H1 (cell line): ENCODE measurements around the gene CDHR5. TPM values are rescaled to one million over a fixed set of nuclear protein-coding genes. Genes with fewer than 3 reads are reported as not detected.

ENCODE experiments used
- CTCF ChIA-PET: fragments of 300-600 bp; sonication (Branson Sonifier 250); formaldehyde crosslinking; loops from one replicate; lab custom pipeline; 2021; ENCODE audit not compliant: partially characterized antibody; lab: Charles Lee
- POLR2A ChIA-PET: fragments of 300-600 bp; sonication (Branson Sonifier 250); formaldehyde crosslinking; loops from one replicate; lab custom pipeline; 2021; ENCODE audit warnings: inconsistent platforms; ENCODE audit not compliant: partially characterized antibody; lab: Charles Lee
- DNase-seq, 2 experiments: peaks; one replicate each; pipeline versions ENCODE4 v3.0.0 to v3.0.0-alpha.2; 2010 to 2022; ENCODE audit warnings: low spot score in 2 of 2, low read depth in 1 of 2, mixed read lengths in 1 of 2
- FAIRE-seq: peaks from 2 replicates; lab custom pipeline; 2011; peaks lifted over from hg19 to GRCh38; lab: Jason Lieb, UNC
- H2AFZ ChIP-seq: 2 replicates; pipeline ENCODE4 v1.8.1; 2012; ENCODE audit warnings: low read length, inconsistent platforms
- H2AK5ac ChIP-seq: 2 replicates; pipeline ENCODE4 v1.6.1; 2013; ENCODE audit warnings: low read depth, low read length
- H2BK120ac ChIP-seq: replicated peaks from 2 replicates; pipeline ENCODE3; 2013; ENCODE audit warnings: low read depth, low read length, inconsistent platforms
- H2BK12ac ChIP-seq: 2 replicates; pipeline ENCODE4 v1.6.1; 2013; ENCODE audit warnings: low read depth, low read length
- H2BK15ac ChIP-seq: 2 replicates; pipeline ENCODE4 v1.6.1; 2013; ENCODE audit warnings: low read length
- H2BK20ac ChIP-seq: 2 replicates; pipeline ENCODE4 v1.6.1; 2013; ENCODE audit warnings: low read length
- H2BK5ac ChIP-seq: 2 replicates; pipeline ENCODE4 v1.6.1; 2013; ENCODE audit warnings: low read depth, low read length
- H3K14ac ChIP-seq: 2 replicates; pipeline ENCODE4 v1.6.1; 2013; ENCODE audit warnings: inconsistent platforms; ENCODE audit not compliant: insufficient read length
- H3K18ac ChIP-seq: 2 replicates; pipeline ENCODE4 v1.6.1; 2013; ENCODE audit warnings: low read length; ENCODE audit errors: extremely low read depth
- H3K23ac ChIP-seq: 2 replicates; pipeline ENCODE4 v1.6.1; 2013; ENCODE audit warnings: inconsistent platforms; ENCODE audit not compliant: insufficient read length
- H3K23me2 ChIP-seq: 2 replicates; pipeline ENCODE4 v1.6.1; 2013; ENCODE audit warnings: low read depth, low read length
- H3K27ac ChIP-seq: 2 replicates; pipeline ENCODE4 v1.6.1; 2011; ENCODE audit warnings: low read depth, low read length, inconsistent platforms
- H3K27me3 ChIP-seq, 4 experiments: replicated peaks in 1 of 4; 1 replicate in 1 of 4; 2 replicates in 3 of 4; pipeline versions ENCODE4 v1.6.1 to v1.8.1; 2011 to 2013; ENCODE audit warnings: low read length in 3 of 4, mild to moderate bottlenecking in 3 of 4, inconsistent platforms in 2 of 4, mixed read lengths in 2 of 4, moderate library complexity in 1 of 4; ENCODE audit not compliant: control insufficient read depth in 3 of 4, insufficient read depth in 3 of 4; ENCODE audit errors: extremely low read depth in 1 of 4
- H3K36me3 ChIP-seq, 4 experiments: 2 replicates each; pipeline versions ENCODE4 v1.6.1 to v1.8.1; 2011 to 2013; ENCODE audit warnings: mild to moderate bottlenecking in 4 of 4, low read length in 3 of 4, moderate library complexity in 2 of 4, control low read depth in 1 of 4, inconsistent platforms in 1 of 4; ENCODE audit not compliant: insufficient read depth in 4 of 4, control insufficient read depth in 2 of 4
- H3K4ac ChIP-seq: replicated peaks from 2 replicates; pipeline ENCODE3; 2013; ENCODE audit warnings: low read length, low read depth, mixed read lengths, inconsistent platforms; ENCODE audit not compliant: insufficient read length
- H3K4me1 ChIP-seq, 4 experiments: replicated peaks in 1 of 4; 1 replicate in 1 of 4; 2 replicates in 3 of 4; pipeline versions ENCODE4 v1.6.1 to v1.8.1; 2011 to 2013; ENCODE audit warnings: low read length in 3 of 4, inconsistent platforms in 2 of 4, mixed read lengths in 1 of 4; ENCODE audit not compliant: insufficient read depth in 4 of 4, control insufficient read depth in 3 of 4
- H3K4me2 ChIP-seq, 2 experiments: 2 replicates each; pipeline versions ENCODE4 v1.6.1 to v1.8.1; 2011 to 2013; ENCODE audit warnings: low read depth in 2 of 2, low read length in 2 of 2, control low read depth in 1 of 2, inconsistent platforms in 1 of 2, mild to moderate bottlenecking in 1 of 2; ENCODE audit not compliant: insufficient read depth in 1 of 2
- H3K4me3 ChIP-seq, 4 experiments: fragments of 200-600, 300-600 bp in 1 of 4; sonication (generic), shearing (Covaris generic), sonication (Bioruptor Twin) in 1 of 4; 2 replicates each; pipeline versions ENCODE4 v1.5.1 to v1.8.1; 2011 to 2016; ENCODE audit warnings: low read length in 4 of 4, low read depth in 3 of 4, control low read depth in 2 of 4, inconsistent platforms in 2 of 4, mild to moderate bottlenecking in 2 of 4, mixed read lengths in 1 of 4, moderate library complexity in 1 of 4; ENCODE audit not compliant: insufficient read depth in 2 of 4; ENCODE audit errors: extremely low read depth in 1 of 4
- H3K56ac ChIP-seq: replicated peaks from 2 replicates; pipeline ENCODE3; 2013; ENCODE audit warnings: low read depth, mild to moderate bottlenecking, mixed read lengths, low read length, inconsistent platforms; ENCODE audit not compliant: insufficient read length
- H3K79me1 ChIP-seq: 2 replicates; pipeline ENCODE4 v1.6.1; 2013; ENCODE audit warnings: low read depth, low read length, control low read depth
- H3K79me2 ChIP-seq, 2 experiments: 2 replicates each; pipeline versions ENCODE4 v1.6.1 to v1.8.1; 2012 to 2013; ENCODE audit warnings: low read length in 2 of 2, mild to moderate bottlenecking in 2 of 2, inconsistent platforms in 1 of 2; ENCODE audit not compliant: insufficient read depth in 2 of 2, control insufficient read depth in 1 of 2
- H3K9ac ChIP-seq, 4 experiments: replicated peaks in 1 of 4; 1 replicate in 1 of 4; 2 replicates in 3 of 4; pipeline versions ENCODE4 v1.6.1 to v1.8.1; 2011 to 2013; ENCODE audit warnings: low read depth in 3 of 4, low read length in 3 of 4, control low read depth in 2 of 4, mild to moderate bottlenecking in 2 of 4, moderate library complexity in 2 of 4, inconsistent platforms in 1 of 4; ENCODE audit errors: extremely low read depth in 1 of 4
- H3K9me3 ChIP-seq, 2 experiments: 2 replicates each; pipeline versions ENCODE4 v1.6.1 to v1.8.1; 2012 to 2013; ENCODE audit warnings: mild to moderate bottlenecking in 2 of 2, moderate library complexity in 2 of 2, control low read depth in 1 of 2, inconsistent platforms in 1 of 2, low read depth in 1 of 2, low read length in 1 of 2, mixed read lengths in 1 of 2; ENCODE audit not compliant: insufficient read depth in 2 of 2
- H4K20me1 ChIP-seq, 2 experiments: replicated peaks in 1 of 2; 2 replicates each; pipeline versions ENCODE3 to v1.8.1; 2011 to 2013; ENCODE audit warnings: inconsistent platforms in 2 of 2, low read length in 2 of 2, mild to moderate bottlenecking in 1 of 2; ENCODE audit not compliant: insufficient read depth in 2 of 2, control insufficient read depth in 1 of 2
- H4K5ac ChIP-seq: 2 replicates; pipeline ENCODE4 v1.6.1; 2013; ENCODE audit warnings: low read length, low read depth, mixed read lengths, inconsistent platforms; ENCODE audit not compliant: insufficient read length
- H4K8ac ChIP-seq: 2 replicates; pipeline ENCODE4 v1.8.0; 2013; ENCODE audit warnings: mild to moderate bottlenecking, moderate library complexity, low read length, inconsistent platforms; ENCODE audit not compliant: insufficient read depth; ENCODE audit errors: extremely low read depth
- H4K91ac ChIP-seq: replicated peaks from 2 replicates; pipeline ENCODE3; 2013; ENCODE audit warnings: low read length, mixed read lengths, inconsistent platforms; ENCODE audit not compliant: insufficient read length
- CBX5 ChIP-seq: fragments of 300-800, 300-1000 bp; sonication (generic); IDR thresholded peaks from 2 replicates; pipeline ENCODE4 v1.7.1; 2016; ENCODE audit warnings: antibody characterized with exemption, low read length, low read depth
- E2F6 ChIP-seq: IDR thresholded peaks from 2 replicates; pipeline ENCODE4 v1.6.1; 2012; ENCODE audit warnings: inconsistent platforms
- EGR1 ChIP-seq: IDR thresholded peaks from 2 replicates; pipeline ENCODE4 v1.6.1; 2011; ENCODE audit warnings: low read depth, low read length, borderline replicate concordance
- HDAC6 ChIP-seq: IDR thresholded peaks from one replicate; pipeline ENCODE4 v1.7.1; 2012; ENCODE audit warnings: low read depth, mild to moderate bottlenecking, inconsistent platforms, low read length, moderate library complexity
- JUN ChIP-seq: IDR thresholded peaks from 2 replicates; pipeline ENCODE4 v1.6.1; 2011; ENCODE audit warnings: low read depth, mild to moderate bottlenecking, improper control_type of control experiment, low read length
- KDM4A ChIP-seq: IDR thresholded peaks from one replicate; pipeline ENCODE4 v1.7.1; 2012; ENCODE audit warnings: low read depth, mild to moderate bottlenecking, moderate library complexity, low read length, inconsistent platforms; ENCODE audit not compliant: severe bottlenecking
- KDM5A ChIP-seq: fragments of 200-600 bp; IDR thresholded peaks from 2 replicates; pipeline ENCODE4 v1.7.1; 2012; ENCODE audit warnings: mild to moderate bottlenecking, low read length, inconsistent platforms, mixed read lengths
- PHF8 ChIP-seq: fragments of 200-600 bp; sonication (generic); conservative IDR thresholded peaks from 2 replicates; pipeline ENCODE4 v1.7.1; 2012; ENCODE audit warnings: low read depth, mild to moderate bottlenecking, inconsistent platforms, low read length, moderate library complexity
- RBBP5 ChIP-seq: IDR thresholded peaks from 2 replicates; pipeline ENCODE4 v1.7.1; 2012; ENCODE audit warnings: low read depth, mild to moderate bottlenecking, inconsistent platforms, low read length, moderate library complexity, borderline replicate concordance
- WGBS, 2 experiments: shearing (Covaris generic) in 1 of 2; methylation state at CpG; one replicate each; pipeline versions ENCODE4 v1.1.6 to v1.1.7; 2013 to 2015; ENCODE audit warnings: low lambda C conversion rate in 2 of 2, mixed read lengths in 2 of 2, inconsistent platforms in 1 of 2, low coverage in 1 of 2, missing lambda C conversion rate in 1 of 2; ENCODE audit not compliant: insufficient replicate concordance in 2 of 2, insufficient coverage in 1 of 2, insufficient read length in 1 of 2; ENCODE audit errors: extremely low coverage in 1 of 2, missing lambda C conversion rate in 1 of 2; 5-methylcytosine and 5-hydroxymethylcytosine counted together
- polyA plus RNA-seq, 7 experiments: library from polyadenylated mRNA; depleted of rRNA in 3 of 7; stranded (reverse) in 5 of 7; unstranded in 2 of 7; fragments of >200 nt in 5 of 7; fragments of 200-250 nt in 2 of 7; gene quantifications; 1 replicate in 5 of 7; 2 replicates in 1 of 7; 4 replicates in 1 of 7; pipeline versions ENCODE4 v1.2.1 to v1.2.3, GENCODE V29; 2011 to 2013; ENCODE audit warnings: missing spikeins in 2 of 7, mixed read lengths in 2 of 7
- total RNA-seq: library from RNA; stranded (reverse); fragmentation: NEBNext Ultra II Directional; extraction: Animal tissue kit (Norgen Biotek cat#: 25700); gene quantifications from 2 replicates; pipeline ENCODE4 v1.2.1, GENCODE V29; 2021

The CDHR5 gene
- total and polyA plus RNA-seq, 2 of the 8 experiments (the other 6 are each of a cell fraction or from before 2014, with no cell fraction given) = not detected

- H2BK15ac ChIP-seq = peak within 1 kb of the TSS; percentile 98; the same call in 1 of the 2 replicates
- H4K5ac ChIP-seq = no peak within 1 kb of the TSS
- no peak within 1 kb of the TSS for H2AFZ ChIP-seq
- H3K18ac ChIP-seq = peak within 1 kb of the TSS; percentile 95
- H3K4me2 ChIP-seq = peak within 1 kb of the TSS; percentile 81 to 91
- H3K4me1 ChIP-seq = peaks cover 0 to 30% (median 20%) of the 10 kb centered on the region in 4 experiments; a peak in 6 of 7 replicates
- H2AK5ac ChIP-seq = 0 out of 2 replicates have a peak within 1 kb of the TSS, but pooled peaks have one; percentile 75
- H2BK5ac ChIP-seq = no peak within 1 kb of the TSS; the same call in 1 of the 2 replicates
- no peak within 1 kb of the TSS for H2BK120ac ChIP-seq
- H3K79me1 ChIP-seq = no peaks in the 10 kb centered on the region
- peak within 1 kb of the TSS; percentile 85 for H4K8ac ChIP-seq
- peak within 1 kb of the TSS; percentile 99 for H2BK12ac ChIP-seq
- no peak for FAIRE-seq
- peak within 1 kb of the TSS in 3 of 4 experiments; percentile 35 to 56 (median 51); a peak in 5 of 7 replicates for H3K9ac ChIP-seq
- peaks cover 0 to 3% of the 10 kb centered on the region in 2 experiments for H4K20me1 ChIP-seq
- peak in 1 of 2 experiments; percentile 75 for DNase-seq
- no peak within 1 kb of the TSS for H3K56ac ChIP-seq
- peaks cover 21% of the 10 kb centered on the region; the same call in 1 of the 2 replicates for H3K23me2 ChIP-seq
- peak within 1 kb of the TSS; percentile 95 for H4K91ac ChIP-seq
- POLR2A ChIA-PET = interaction anchor here (0.8 to 3.6 kb wide), 7 partner anchors 10 to 129 kb away, joined by 3 to 20 read pairs (median 4); partner anchors contain the start of gene SCT
- CTCF ChIA-PET = interaction anchor here (0.8 to 1.0 kb wide), 3 partner anchors 9 to 93 kb away, joined by 3 read pairs; no protein-coding TSS in a partner anchor
- H2BK20ac ChIP-seq = peak within 1 kb of the TSS; percentile 93; the same call in 1 of the 2 replicates
- H3K23ac ChIP-seq = no peak within 1 kb of the TSS
- H3K27me3 ChIP-seq = peaks cover 21 to 49% (median 43%) of the 10 kb centered on the region in 4 experiments
- no peaks in the 10 kb centered on the region for H3K79me2 ChIP-seq
- no peaks in the 10 kb centered on the region for H3K9me3 ChIP-seq
- H3K36me3 ChIP-seq = no peaks in the 10 kb centered on the region
- 16% methylated on average over 42 of the region's 100 CpGs; no CpG with 5 or more reads in 1 of the 2 experiments for WGBS, 2 experiments
- H3K27ac ChIP-seq = 0 out of 2 replicates have a peak within 1 kb of the TSS, but pooled peaks have one; percentile 12
- H3K14ac ChIP-seq = no peak within 1 kb of the TSS
- H3K4me3 ChIP-seq = peak within 1 kb of the TSS; percentile 34 to 60 (median 48)
- H3K4ac ChIP-seq = peak within 1 kb of the TSS; percentile 46
- no peak for TF ChIP-seq EGR1
- peak; percentile 31; the same call in 1 of the 2 replicates for TF ChIP-seq RBBP5
- no peak for TF ChIP-seq HDAC6
- no peak for TF ChIP-seq KDM5A
- TF ChIP-seq CBX5 = no peak
- peak; percentile 72 for TF ChIP-seq KDM4A
- no peak for TF ChIP-seq PHF8
- TF ChIP-seq E2F6 = peak; percentile 71; the same call in 1 of the 2 replicates
- TF ChIP-seq JUN = no peak
Measured at GRCh38 chr11:636511-637332, 12.0 kb upstream of the CDHR5 start, which contains the start of gene DRD4. Gene DRD4 (plus strand): TSS chr11:637269. CDS start chr11:637305, 36 bp downstream.
